Ovary (tissue), 9 donors: ENCODE data around the gene LRP1B. TPM values are rescaled to one million over a fixed set of nuclear protein-coding genes. Genes with fewer than 3 reads are reported as not detected.

Experiments used
- DNase-seq, 5 donors: peaks; one replicate each; pipeline ENCODE4 v3.0.0-alpha.2; 2019 to 2020
- H3K27ac ChIP-seq, 2 donors: fragments of 200-600 bp; one replicate each; pipeline versions ENCODE4 v1.5.1 to v1.8.0; 2019 to 2022
- H3K27me3 ChIP-seq: fragments of 200-600 bp; one replicate; pipeline ENCODE4 v1.8.0; 2022
- H3K36me3 ChIP-seq: fragments of 200-600 bp; sonication (generic); one replicate; pipeline ENCODE4 v1.5.1; 2019
- H3K4me1 ChIP-seq: one replicate; pipeline ENCODE4 v1.8.1; 2013; ENCODE audit warnings: mild to moderate bottlenecking, moderate library complexity; ENCODE audit not compliant: insufficient read depth
- H3K4me3 ChIP-seq: fragments of 200-600 bp; sonication (generic); one replicate; pipeline ENCODE4 v1.5.1; 2017
- H3K9me3 ChIP-seq, 2 donors: fragments of 200-600 bp in 1 of 2; sonication (generic) in 1 of 2; one replicate each; pipeline versions ENCODE4 v1.5.1 to v1.8.1; 2013 to 2019; ENCODE audit warnings: mild to moderate bottlenecking in 1 of 2, moderate library complexity in 1 of 2
- CTCF ChIP-seq, 3 donors: fragments of 450-650 bp in 2 of 3; fragments of 200-600 bp in 1 of 3; IDR thresholded peaks; one replicate each; pipeline versions ENCODE4 v1.5.1 to v1.8.0; 2016 to 2022; ENCODE audit warnings: antibody characterized with exemption in 3 of 3, mild to moderate bottlenecking in 1 of 3
- EP300 ChIP-seq: sonication (generic); formaldehyde crosslinking; IDR thresholded peaks from one replicate; pipeline ENCODE4 v1.6.1; 2017; ENCODE audit warnings: antibody characterized with exemption
- POLR2A ChIP-seq: fragments of 450-650 bp; IDR thresholded peaks from one replicate; pipeline ENCODE4 v1.6.1; 2017; ENCODE audit warnings: antibody characterized with exemption, mild to moderate bottlenecking, moderate library complexity
- WGBS, 3 donors: extraction: QIAGEN DNeasy Blood & Tissue Kit in 1 of 3; methylation state at CpG; one replicate each; pipeline versions ENCODE4 v1.1.5 to v1.1.7; 2013 to 2017; 5-methylcytosine and 5-hydroxymethylcytosine counted together
- intact Hi-C, 4 donors: fragments of 100-400 bp; cut with DNase I; formaldehyde crosslinking; loops; one replicate each; pipeline versions ENCODE4 v1.11.0 to v1.15.1; 2022 to 2023
- polyA plus RNA-seq, 2 donors: library from polyadenylated mRNA; stranded (reverse); fragments of 200-250 nt in 1 of 2; fragments of 350-450 nt in 1 of 2; fragmentation: Illumina TruSeq in 1 of 2; extraction: RNeasy Lipid Tissue Mini Kit (QIAGEN cat#74804) in 1 of 2; gene quantifications; one replicate each; pipeline ENCODE4 v1.2.3, GENCODE V29; 2013 to 2014
- total RNA-seq, 7 donors: library from RNA; depleted of rRNA in 2 of 7; stranded (reverse); fragments of >200 nt in 2 of 7; fragmentation: NEBNext Ultra II Directional in 3 of 7; extraction: Animal tissue kit (Norgen Biotek cat#: 25700) in 3 of 7; gene quantifications; one replicate each; pipeline versions ENCODE4 v1.1.0 to v1.2.4, GENCODE V29; 2016 to 2023
- donor health status: DM: no; HTN: no; CAD: no; lungs with moderate emphysema.
- donor health status: DM: no; HTN: no; CAD: no.
- donor health status: Bipolar disorder and iron deficiency.
- donor health status: DM: yes; HTN: yes; CAD: no.
- donor health status: DM: no; HTN: no; CAD: no.
- donor health status: DM: yes; HTN: yes; CAD: no.

The LRP1B gene
- total and polyA plus RNA-seq, 9 donors = 0.08 to 2.6 (median 0.37) TPM

GRCh38 chr2:141125432-141125831 is 1005.4 kb downstream of the LRP1B start:
- Histone ChIP-seq H3K27me3 (no peaks in the 10 kb centered on the region), H3K4me1 (no peaks in the 10 kb centered on the region), H3K27ac (no peak overlapping the region), H3K4me3 (no peak overlapping the region), H3K36me3 (no peaks in the 10 kb centered on the region), H3K9me3 (no peaks in the 10 kb centered on the region)
- intact Hi-C loops = no loop called here
- WGBS, 3 donors = 21 to 39% (median 27%) methylated on average over 2 of the region's 2 CpGs
- no peak for TF ChIP-seq CTCF (IDR thresholded peaks at IDR 0.05)
- TF ChIP-seq POLR2A = no peak
- no peak for TF ChIP-seq EP300
- no peak for DNase-seq

- WGBS, 3 donors = 76 to 83% (median 80%) methylated on average over 4 of the region's 4 CpGs
- Histone ChIP-seq H3K27me3 (no peaks in the 10 kb centered on the region), H3K9me3 (no peaks in the 10 kb centered on the region), H3K36me3 (no peaks in the 10 kb centered on the region), H3K27ac (no peak overlapping the region), H3K4me1 (no peaks in the 10 kb centered on the region), H3K4me3 (no peak overlapping the region)
- intact Hi-C loops = no loop called here
- DNase-seq = no peak
- TF ChIP-seq EP300 = no peak
- TF ChIP-seq CTCF (IDR thresholded peaks at IDR 0.05) = no peak
- no peak for TF ChIP-seq POLR2A
These were observed 1012.0 kb downstream of the LRP1B start for GRCh38 chr2:141118836-141119235.

GRCh38 chr2:141113301-141113700 is 1017.5 kb downstream of the LRP1B start:
- no peaks in the 10 kb centered on the region for H3K27me3 ChIP-seq
- no peak overlapping the region for H3K4me3 ChIP-seq
- H3K4me1 ChIP-seq = no peaks in the 10 kb centered on the region
- intact Hi-C loops = no loop called here
- H3K27ac ChIP-seq = no peak overlapping the region
- no peak for DNase-seq
- H3K36me3 ChIP-seq = no peaks in the 10 kb centered on the region
- no peak for TF ChIP-seq POLR2A
- no peak for TF ChIP-seq CTCF (IDR thresholded peaks at IDR 0.05)
- no peak for TF ChIP-seq EP300
- H3K9me3 ChIP-seq = peaks cover 0 to 3% of the 10 kb centered on the region in 2 donors

GRCh38 chr2:141109633-141110032 is 1021.2 kb downstream of the LRP1B start:
- intact Hi-C loops = no loop called here
- no peak for DNase-seq
- TF ChIP-seq CTCF (IDR thresholded peaks at IDR 0.05) = no peak
- TF ChIP-seq POLR2A = no peak
- no peak for TF ChIP-seq EP300

GRCh38 chr2:141105763-141106162 is 1025.1 kb downstream of the LRP1B start:
- no peaks in the 10 kb centered on the region for H3K4me1 ChIP-seq
- no peaks in the 10 kb centered on the region for H3K9me3 ChIP-seq
- no peak for TF ChIP-seq EP300
- H3K4me3 ChIP-seq = no peak overlapping the region
- H3K27ac ChIP-seq = no peak overlapping the region
- no peaks in the 10 kb centered on the region for H3K27me3 ChIP-seq
- no peak for DNase-seq
- no peaks in the 10 kb centered on the region for H3K36me3 ChIP-seq
- intact Hi-C loops = no loop called here

More at GRCh38 chr2:141109633-141110032, 1021.2 kb downstream of the LRP1B start:
- H3K4me1 ChIP-seq = no peaks in the 10 kb centered on the region
- no peaks in the 10 kb centered on the region for H3K27me3 ChIP-seq
- no peak overlapping the region for H3K27ac ChIP-seq
- H3K4me3 ChIP-seq = no peak overlapping the region
- peaks cover 0 to 3% of the 10 kb centered on the region in 2 donors for H3K9me3 ChIP-seq
- no peaks in the 10 kb centered on the region for H3K36me3 ChIP-seq
